Measurements from ENCODE around the gene GATAD2A. TPM values are rescaled to one million over a fixed set of nuclear protein-coding genes. Genes with fewer than 3 reads are reported as not detected.

GATAD2A gene
- total RNA-seq, 2 experiments from 2014 or later = 123 to 139 TPM

GRCh38 chr19:19491321-19492025 lies 86.0 kb downstream of the GATAD2A start:
- H3K9me3 Mint-ChIP-seq (ENCODE audit: low read depth) = no peaks in the 10 kb centered on the region
- DNase-seq (no peak), ATAC-seq (no peak)
- no peak overlapping the region for H3K4me3 Mint-ChIP-seq
- H3K27me3 Mint-ChIP-seq = no peaks in the 10 kb centered on the region
- POLR2A ChIA-PET = interaction anchor here (1.2 kb wide), 1 partner anchor 81 kb away, joined by 4 read pairs; no protein-coding TSS in a partner anchor
- H3K36me3 Mint-ChIP-seq (ENCODE audit: low read depth) = peaks cover 28% of the 10 kb centered on the region
- peak overlapping the region; percentile 13 for H3K27ac Mint-ChIP-seq
- peaks cover 45% of the 10 kb centered on the region for H3K4me1 Mint-ChIP-seq
- intact Hi-C loops (cut with DNase I, micrococcal nuclease) = no loop called here
- CTCF ChIA-PET = interaction anchor here (0.6 to 6.9 kb wide), 22 partner anchors 10 to 213 kb away, joined by 3 to 123 read pairs (median 6); partner anchors contain the start of genes GATAD2A, NDUFA13 and TSSK6

DNA sequence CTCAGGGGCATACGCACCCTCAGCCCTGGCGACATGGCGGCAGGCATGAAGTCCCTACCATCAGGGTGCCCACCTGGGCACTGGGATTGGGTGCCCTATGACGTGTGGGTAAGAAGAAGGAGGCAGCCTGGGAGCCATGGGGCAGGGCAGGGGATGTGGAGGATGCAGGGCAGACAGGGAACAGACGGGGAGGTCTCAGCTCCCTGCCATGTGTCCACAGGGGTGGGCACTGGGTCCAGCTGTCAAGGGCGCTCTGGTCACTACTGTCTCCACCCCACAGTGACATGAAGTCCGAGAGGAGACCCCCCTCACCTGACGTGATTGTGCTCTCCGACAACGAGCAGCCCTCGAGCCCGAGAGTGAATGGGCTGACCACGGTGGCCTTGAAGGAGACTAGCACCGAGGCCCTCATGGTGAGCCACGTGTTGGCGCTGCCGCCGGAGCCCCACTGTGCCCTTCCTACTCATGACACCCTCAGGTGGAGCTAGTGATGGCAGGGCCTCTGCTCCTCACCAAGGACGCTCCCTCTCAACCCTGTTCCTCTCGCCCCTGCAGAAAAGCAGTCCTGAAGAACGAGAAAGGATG lies 86.6 kb downstream of the GATAD2A start:
- Mint-ChIP-seq H3K9me3 (ENCODE audit: low read depth) (no peaks in the 10 kb centered on the region), H3K36me3 (ENCODE audit: low read depth) (peaks cover 30% of the 10 kb centered on the region), H3K27ac (peak overlapping the region; percentile 13), H3K4me3 (no peak overlapping the region), H3K4me1 (peaks cover 40% of the 10 kb centered on the region), H3K27me3 (no peaks in the 10 kb centered on the region)
- DNase-seq (no peak), ATAC-seq (no peak)
- ChIA-PET POLR2A (no interaction called here), CTCF (interaction anchor here (2.6 to 6.9 kb wide), 3 partner anchors 96 to 128 kb away, joined by 15 to 123 read pairs (median 19); no protein-coding TSS in a partner anchor)
- intact Hi-C loops (cut with DNase I, micrococcal nuclease) = no loop called here

DNA sequence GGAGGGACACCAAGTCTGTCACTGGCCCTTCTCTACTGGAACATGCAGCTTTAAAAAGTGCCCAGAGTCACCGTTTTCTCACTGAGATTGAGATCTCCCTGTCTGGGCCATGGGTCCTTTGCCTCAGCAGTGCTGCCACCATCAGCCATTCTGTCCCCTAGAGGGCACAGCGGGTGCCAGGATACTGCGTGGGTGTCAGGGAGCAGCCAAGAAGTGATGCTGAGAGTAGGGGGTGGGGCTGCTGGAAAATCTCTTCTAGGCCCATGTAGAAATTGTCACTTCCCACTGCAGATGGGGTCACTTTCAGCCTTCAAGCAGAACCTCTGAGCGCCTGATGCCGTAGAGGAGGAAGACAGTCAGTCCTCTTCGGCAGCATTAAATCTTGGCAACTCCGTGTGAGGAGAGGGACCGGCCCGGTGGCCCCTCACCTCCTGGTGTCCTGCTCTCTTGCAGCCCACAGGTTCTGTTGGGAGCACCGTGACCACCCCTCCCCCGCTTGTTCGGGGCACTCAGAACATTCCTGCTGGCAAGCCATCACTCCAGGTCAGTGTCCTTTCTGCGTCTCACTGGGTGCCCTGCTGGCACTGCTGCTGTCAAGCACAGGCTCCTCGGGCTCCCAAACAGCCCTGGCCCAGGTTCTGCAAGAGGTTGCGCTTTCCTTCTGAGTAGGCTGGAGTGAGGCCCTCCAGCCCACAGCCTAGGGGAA lies 88.5 kb downstream of the GATAD2A start:
- H3K27ac Mint-ChIP-seq = peak overlapping the region; percentile 51
- peaks cover 24% of the 10 kb centered on the region for H3K4me1 Mint-ChIP-seq
- intact Hi-C loops (cut with DNase I, micrococcal nuclease) = no loop called here
- peak; percentile 31 for DNase-seq
- peaks cover 36% of the 10 kb centered on the region for H3K36me3 Mint-ChIP-seq (ENCODE audit: low read depth)
- H3K4me3 Mint-ChIP-seq = no peak overlapping the region
- ATAC-seq = no peak
- POLR2A ChIA-PET = no interaction called here
- no peaks in the 10 kb centered on the region for H3K27me3 Mint-ChIP-seq
- CTCF ChIA-PET = interaction anchor here (6.9 kb wide), 1 partner anchor 130 kb away, joined by 123 read pairs; no protein-coding TSS in a partner anchor
- no peaks in the 10 kb centered on the region for H3K9me3 Mint-ChIP-seq (ENCODE audit: low read depth)

GRCh38 chr19:19495614-19496603 lies 90.4 kb downstream of the GATAD2A start:
- POLR2A ChIA-PET = no interaction called here
- Mint-ChIP-seq H3K36me3 (ENCODE audit: low read depth) (peaks cover 39% of the 10 kb centered on the region), H3K27ac (no peak overlapping the region), H3K27me3 (no peaks in the 10 kb centered on the region), H3K4me3 (no peak overlapping the region), H3K9me3 (ENCODE audit: low read depth) (no peaks in the 10 kb centered on the region), H3K4me1 (peaks cover 6% of the 10 kb centered on the region)
- no peak for ATAC-seq
- no peak for DNase-seq
- CTCF ChIA-PET = interaction anchor here (0.6 kb wide), 1 partner anchor 1684 kb away, joined by 3 read pairs; no protein-coding TSS in a partner anchor
- intact Hi-C loops (cut with DNase I, micrococcal nuclease) = no loop called here

DNA sequence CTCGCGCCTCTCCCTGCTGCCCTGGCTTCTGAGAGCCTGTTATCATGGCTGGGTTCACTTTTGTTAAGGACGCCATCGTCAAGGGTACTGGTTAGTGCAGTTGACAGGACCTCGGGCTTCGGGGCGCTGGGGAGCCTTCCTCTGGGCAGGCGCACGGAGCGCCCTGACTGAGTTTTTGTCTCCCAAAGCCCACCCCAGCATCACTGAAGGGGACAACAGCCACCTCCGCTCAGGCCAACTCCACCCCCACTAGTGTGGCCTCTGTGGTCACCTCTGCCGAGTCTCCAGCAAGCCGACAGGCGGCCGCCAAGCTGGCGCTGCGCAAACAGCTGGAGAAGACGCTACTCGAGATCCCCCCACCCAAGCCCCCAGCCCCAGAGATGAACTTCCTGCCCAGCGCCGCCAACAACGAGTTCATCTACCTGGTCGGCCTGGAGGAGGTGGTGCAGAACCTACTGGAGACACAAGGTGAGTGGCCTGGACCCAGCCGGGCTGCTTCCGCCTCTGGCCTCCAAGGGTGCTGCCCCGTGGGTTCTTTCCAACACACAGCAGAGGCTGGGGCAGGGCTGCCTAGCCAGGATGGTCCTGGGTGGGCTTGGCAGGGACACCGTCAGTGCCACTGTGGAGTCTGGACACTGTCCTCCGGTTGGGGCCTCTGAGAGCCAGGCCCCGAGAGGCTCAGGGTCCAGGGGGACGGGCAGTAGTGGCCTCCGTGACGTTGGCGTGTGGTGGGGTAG lies 92.9 kb downstream of the GATAD2A start:
- Mint-ChIP-seq H3K4me1 (peaks cover 6% of the 10 kb centered on the region), H3K27ac (no peak overlapping the region), H3K36me3 (ENCODE audit: low read depth) (peaks cover 56% of the 10 kb centered on the region), H3K4me3 (no peak overlapping the region), H3K27me3 (no peaks in the 10 kb centered on the region), H3K9me3 (ENCODE audit: low read depth) (no peaks in the 10 kb centered on the region)
- no peak for DNase-seq
- ATAC-seq = no peak
- intact Hi-C loops (cut with DNase I, micrococcal nuclease) = no loop called here
- POLR2A ChIA-PET = no interaction called here
- CTCF ChIA-PET = interaction anchor here (0.5 kb wide), 1 partner anchor 109 kb away, joined by 4 read pairs; no protein-coding TSS in a partner anchor

GRCh38 chr19:19499272-19499995 lies 94.0 kb downstream of the GATAD2A start:
- intact Hi-C loops (cut with DNase I, micrococcal nuclease) = no loop called here
- Mint-ChIP-seq H3K4me3 (no peak overlapping the region), H3K27me3 (no peaks in the 10 kb centered on the region), H3K36me3 (ENCODE audit: low read depth) (peaks cover 50% of the 10 kb centered on the region), H3K27ac (no peak overlapping the region), H3K4me1 (peaks cover 2% of the 10 kb centered on the region), H3K9me3 (ENCODE audit: low read depth) (no peaks in the 10 kb centered on the region)
- no peak for DNase-seq
- ChIA-PET CTCF (no interaction called here), POLR2A (no interaction called here)
- ATAC-seq = no peak

GRCh38 chr19:19500975-19501644 lies 95.6 kb downstream of the GATAD2A start:
- no peaks in the 10 kb centered on the region for H3K27me3 Mint-ChIP-seq
- ATAC-seq = no peak
- no peak for DNase-seq
- no peaks in the 10 kb centered on the region for H3K9me3 Mint-ChIP-seq (ENCODE audit: low read depth)
- ChIA-PET CTCF (no interaction called here), POLR2A (no interaction called here)
- no peak overlapping the region for H3K4me3 Mint-ChIP-seq
- H3K4me1 Mint-ChIP-seq = no peaks in the 10 kb centered on the region
- intact Hi-C loops (cut with DNase I, micrococcal nuclease) = no loop called here
- peaks cover 37% of the 10 kb centered on the region for H3K36me3 Mint-ChIP-seq (ENCODE audit: low read depth)
- H3K27ac Mint-ChIP-seq = no peak overlapping the region

- H3K27ac Mint-ChIP-seq = no peak overlapping the region
- POLR2A ChIA-PET = no interaction called here
- intact Hi-C loops (cut with DNase I, micrococcal nuclease) = no loop called here
- H3K4me1 Mint-ChIP-seq = no peaks in the 10 kb centered on the region
- no peaks in the 10 kb centered on the region for H3K27me3 Mint-ChIP-seq
- CTCF ChIA-PET = no interaction called here
- no peak overlapping the region for H3K4me3 Mint-ChIP-seq
- peaks cover 42% of the 10 kb centered on the region for H3K36me3 Mint-ChIP-seq (ENCODE audit: low read depth)
- no peak for DNase-seq
- no peaks in the 10 kb centered on the region for H3K9me3 Mint-ChIP-seq (ENCODE audit: low read depth)
- no peak for ATAC-seq
Measured at GRCh38 chr19:19501798-19502197, 96.3 kb downstream of the GATAD2A start.

GRCh38 chr19:19502281-19502680 lies 96.8 kb downstream of the GATAD2A start:
- POLR2A ChIA-PET = no interaction called here
- H3K4me1 Mint-ChIP-seq = no peaks in the 10 kb centered on the region
- CTCF ChIA-PET = no interaction called here
- intact Hi-C loops (cut with DNase I, micrococcal nuclease) = no loop called here
- no peak overlapping the region for H3K27ac Mint-ChIP-seq
- H3K36me3 Mint-ChIP-seq (ENCODE audit: low read depth) = peaks cover 42% of the 10 kb centered on the region
- H3K9me3 Mint-ChIP-seq (ENCODE audit: low read depth) = no peaks in the 10 kb centered on the region
- ATAC-seq (no peak), DNase-seq (no peak)
- no peaks in the 10 kb centered on the region for H3K27me3 Mint-ChIP-seq
- H3K4me3 Mint-ChIP-seq = no peak overlapping the region

Measured in activated CD4-positive, alpha-beta T cell treated with anti-CD3 and anti-CD28 coated beads for 36 hours (primary cell).